Measurements from ENCODE around the gene SYMPK.

The SYMPK gene

DNA sequence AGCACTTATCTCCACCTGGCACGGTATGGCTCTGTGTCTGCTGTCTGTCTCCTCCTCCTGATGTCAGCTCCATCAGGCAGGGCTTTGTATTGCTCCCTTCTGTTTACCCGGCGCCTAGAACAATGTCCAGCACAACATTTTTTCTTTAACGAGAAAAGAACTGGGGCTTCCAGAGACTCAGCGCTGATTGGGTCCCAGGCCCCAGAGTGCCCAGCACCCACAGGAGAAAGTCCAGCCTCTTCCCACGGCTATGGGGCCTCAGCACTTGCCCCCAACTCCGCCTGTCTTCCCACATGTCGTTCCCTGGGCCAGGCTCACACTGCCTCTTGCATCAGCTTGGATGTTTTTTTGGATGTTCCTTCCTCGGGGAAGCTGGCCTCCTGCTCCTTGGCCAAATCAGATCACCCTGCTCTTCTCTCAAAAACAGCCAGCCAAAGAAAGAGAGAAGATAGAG lies 32.6 kb upstream of the SYMPK start:
- H3K4me3 ChIP-seq (ENCODE audit: low read depth, low read length), result no peak overlapping the region
- TF ChIP-seq, protein P1, sequence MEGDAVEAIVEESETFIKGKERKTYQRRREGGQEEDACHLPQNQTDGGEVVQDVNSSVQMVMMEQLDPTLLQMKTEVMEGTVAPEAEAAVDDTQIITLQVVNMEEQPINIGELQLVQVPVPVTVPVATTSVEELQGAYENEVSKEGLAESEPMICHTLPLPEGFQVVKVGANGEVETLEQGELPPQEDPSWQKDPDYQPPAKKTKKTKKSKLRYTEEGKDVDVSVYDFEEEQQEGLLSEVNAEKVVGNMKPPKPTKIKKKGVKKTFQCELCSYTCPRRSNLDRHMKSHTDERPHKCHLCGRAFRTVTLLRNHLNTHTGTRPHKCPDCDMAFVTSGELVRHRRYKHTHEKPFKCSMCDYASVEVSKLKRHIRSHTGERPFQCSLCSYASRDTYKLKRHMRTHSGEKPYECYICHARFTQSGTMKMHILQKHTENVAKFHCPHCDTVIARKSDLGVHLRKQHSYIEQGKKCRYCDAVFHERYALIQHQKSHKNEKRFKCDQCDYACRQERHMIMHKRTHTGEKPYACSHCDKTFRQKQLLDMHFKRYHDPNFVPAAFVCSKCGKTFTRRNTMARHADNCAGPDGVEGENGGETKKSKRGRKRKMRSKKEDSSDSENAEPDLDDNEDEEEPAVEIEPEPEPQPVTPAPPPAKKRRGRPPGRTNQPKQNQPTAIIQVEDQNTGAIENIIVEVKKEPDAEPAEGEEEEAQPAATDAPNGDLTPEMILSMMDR (IDR thresholded peaks at IDR 0.05; ENCODE audit: control insufficient read depth, extremely low read depth, insufficient read depth), result no peak
- DNase-seq (ENCODE audit: low read depth), result no peak

DNA sequence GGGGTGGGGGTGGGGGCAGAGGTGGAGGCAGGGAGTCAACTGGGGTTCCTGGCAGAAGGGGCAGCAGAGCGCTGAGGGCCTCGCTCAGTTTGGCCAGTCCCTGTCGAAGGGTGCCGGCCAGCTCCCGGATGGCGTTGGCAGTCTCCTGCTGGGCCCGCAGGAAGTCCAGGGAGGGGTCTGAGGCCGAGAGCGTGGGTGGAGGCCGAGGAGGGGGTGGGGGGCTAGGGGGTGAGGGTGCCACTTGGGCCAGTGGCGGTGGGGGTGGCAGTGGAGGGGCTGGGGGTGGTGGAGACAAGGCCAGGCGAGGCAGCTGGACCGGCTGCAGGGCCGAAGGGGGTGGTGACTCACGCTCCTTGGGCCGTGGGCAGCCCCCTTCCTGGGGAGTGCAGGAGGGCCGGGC lies 27.9 kb upstream of the SYMPK start:
- no peak overlapping the region for H3K4me3 ChIP-seq (ENCODE audit: low read depth, low read length)
- TF ChIP-seq, protein P1 (IDR thresholded peaks at IDR 0.05; ENCODE audit: control insufficient read depth, extremely low read depth, insufficient read depth), result no peak
- DNase-seq (ENCODE audit: low read depth), result no peak

DNA sequence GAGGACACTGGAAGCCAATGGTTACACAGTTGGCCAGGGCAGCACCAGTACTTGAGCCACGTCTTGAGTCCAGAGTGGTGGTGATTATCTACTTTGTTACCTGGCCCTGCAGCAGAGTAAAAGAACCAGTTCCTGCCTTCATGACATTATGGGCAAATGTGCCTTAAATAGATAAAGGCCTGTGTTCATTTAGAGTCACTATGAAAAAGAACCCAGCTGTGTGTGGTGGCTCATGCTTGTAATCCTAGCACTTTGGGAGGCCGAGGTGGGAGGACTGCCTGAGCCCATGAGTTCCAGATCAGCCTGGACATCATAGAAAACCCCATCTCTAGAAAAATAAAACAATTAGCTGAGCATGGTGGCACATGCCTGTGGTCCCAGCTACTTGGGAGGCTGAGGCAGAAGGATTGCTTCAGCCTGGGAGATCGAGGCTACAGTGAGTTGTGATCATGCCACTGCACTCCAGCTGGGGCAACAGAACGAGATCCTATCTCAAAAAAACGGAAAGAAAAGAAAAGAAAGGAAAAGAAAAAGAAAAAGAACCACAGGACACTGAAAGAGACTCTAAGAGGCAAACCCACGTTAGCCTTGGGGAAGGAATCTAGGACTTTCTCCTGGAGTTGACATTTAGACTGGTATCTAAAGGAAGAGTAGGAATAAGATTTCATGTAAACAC lies 26.4 kb upstream of the SYMPK start:
- TF ChIP-seq, protein P1 (IDR thresholded peaks at IDR 0.05; ENCODE audit: control insufficient read depth, extremely low read depth, insufficient read depth), result no peak
- no peak for DNase-seq (ENCODE audit: low read depth)
- H3K4me3 ChIP-seq (ENCODE audit: low read depth, low read length), result no peak overlapping the region

DNA sequence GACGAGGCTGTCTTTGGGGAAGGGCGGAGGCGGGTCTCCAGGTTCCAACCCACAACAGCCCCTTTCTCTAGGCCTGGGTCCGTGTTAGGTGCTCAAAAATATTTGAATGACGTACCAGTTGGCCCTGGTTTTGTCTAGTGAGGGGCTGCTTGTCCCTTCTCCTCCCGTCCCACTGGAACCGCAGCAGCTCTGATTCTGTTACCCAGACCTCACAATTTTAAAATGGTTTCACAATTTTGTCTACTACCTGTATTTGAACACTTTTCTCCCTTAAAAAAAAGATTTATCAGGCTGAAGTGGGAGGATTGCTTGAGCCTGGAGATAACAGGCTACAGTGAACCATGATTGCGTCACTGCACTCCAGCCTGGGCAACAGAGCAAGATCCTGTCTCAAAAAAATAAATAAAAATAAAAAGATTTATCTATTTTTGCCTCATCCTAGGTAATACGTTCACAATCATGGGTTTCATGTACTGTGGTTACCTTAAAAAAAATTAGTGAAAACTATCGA lies 24.3 kb upstream of the SYMPK start:
- peak overlapping the region; percentile 51 for H3K4me3 ChIP-seq (ENCODE audit: low read depth, low read length)
- no peak for DNase-seq (ENCODE audit: low read depth)
- TF ChIP-seq, protein P1 (IDR thresholded peaks at IDR 0.05; ENCODE audit: control insufficient read depth, extremely low read depth, insufficient read depth), result no peak

DNA sequence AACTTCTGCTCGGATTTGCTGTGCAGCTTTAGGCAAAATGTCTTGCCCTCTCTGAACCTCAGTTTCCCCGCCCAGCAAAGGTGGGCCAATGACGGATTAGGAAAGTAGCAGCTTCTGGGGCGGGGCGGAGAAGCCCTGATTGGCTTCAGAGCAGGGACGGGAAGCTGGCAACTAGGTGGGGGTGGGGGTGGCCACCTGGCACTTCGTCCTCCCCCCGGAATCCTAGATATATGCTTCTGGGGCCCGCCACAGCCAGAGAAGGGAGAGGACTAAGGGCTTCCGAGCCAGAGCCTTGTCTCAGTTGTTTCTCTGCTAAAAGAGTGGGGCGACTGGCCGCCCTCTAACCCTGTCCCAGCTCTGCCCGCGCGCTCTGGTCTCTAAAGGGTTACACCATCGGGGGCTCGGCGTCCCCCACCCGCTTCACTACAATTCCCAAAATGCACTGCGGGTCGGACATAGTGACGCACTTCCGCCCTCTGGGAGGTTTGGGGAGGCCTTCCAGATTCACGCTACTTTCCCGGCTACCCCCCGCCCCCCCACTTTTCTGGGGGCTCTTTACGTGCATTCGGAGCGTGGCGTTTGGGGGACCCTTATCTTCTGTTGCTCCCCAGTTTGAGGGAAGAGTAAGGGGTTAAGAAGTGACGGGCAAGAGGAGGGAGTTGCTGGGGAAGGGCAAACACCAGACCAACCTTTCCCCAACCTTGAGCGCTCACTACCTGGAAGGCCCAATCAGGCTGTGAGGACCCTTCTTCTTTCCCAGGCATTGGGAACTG lies 23.7 kb upstream of the SYMPK start:
- TF ChIP-seq, protein P1 (IDR thresholded peaks at IDR 0.05; ENCODE audit: control insufficient read depth, extremely low read depth, insufficient read depth), result no peak
- DNase-seq (ENCODE audit: low read depth), result peak; percentile 73
- peak overlapping the region; percentile 51 for H3K4me3 ChIP-seq (ENCODE audit: low read depth, low read length)

DNA sequence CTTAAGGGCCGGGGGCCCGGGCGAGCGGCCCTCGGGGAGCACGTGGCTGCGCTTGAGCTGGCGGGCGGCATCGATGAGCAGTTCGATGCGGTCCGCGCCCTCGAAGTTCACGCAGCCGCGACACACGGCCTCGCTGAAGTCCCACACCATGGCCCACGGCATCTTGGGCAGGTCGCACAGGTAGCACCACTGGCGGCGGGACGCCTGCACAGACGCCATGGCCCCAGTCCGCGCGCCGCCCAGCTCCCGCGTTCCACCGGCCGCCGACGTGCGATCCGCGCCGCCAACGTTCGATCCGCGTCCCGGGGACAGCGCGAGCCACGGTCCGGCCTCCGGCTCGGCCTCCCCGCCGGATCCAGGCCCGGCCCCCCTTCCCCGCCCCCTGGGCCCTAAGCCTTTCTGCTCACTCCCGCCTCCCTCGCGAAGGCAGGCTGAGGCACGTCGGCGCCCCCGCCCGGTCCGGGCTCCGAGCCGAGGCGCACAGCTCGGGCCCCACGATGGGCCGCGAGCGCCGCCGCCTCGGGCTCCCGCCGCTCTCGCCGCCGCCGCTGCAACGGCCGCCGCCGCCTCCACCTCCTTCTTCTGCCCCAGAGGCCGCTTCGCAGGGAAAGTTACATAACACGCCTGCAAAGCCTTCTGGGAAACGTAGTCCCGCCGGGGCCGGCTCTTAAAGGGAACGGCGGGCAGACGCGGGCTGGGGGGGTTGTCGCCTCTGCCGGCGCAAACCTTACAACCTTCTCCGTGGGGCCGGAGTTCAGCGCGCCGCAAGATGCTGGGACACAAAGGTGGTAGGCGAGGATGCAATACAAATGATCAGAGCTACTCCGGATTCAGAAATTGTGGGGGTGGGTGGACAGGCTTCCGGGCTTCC lies 22.8 kb upstream of the SYMPK start, which contains the start of gene IRF2BP1:
TSS of gene IRF2BP1 (minus strand) at position 586 of the 871 bp plus-strand sequence. CDS start at position 219, 367 bp downstream.
- TF ChIP-seq, protein P1 (IDR thresholded peaks at IDR 0.05; ENCODE audit: control insufficient read depth, extremely low read depth, insufficient read depth), result no peak
- DNase-seq (ENCODE audit: low read depth), result no peak
- peak within 1 kb of the TSS; percentile 51 for H3K4me3 ChIP-seq (ENCODE audit: low read depth, low read length)
